Activated naive CD4-positive, alpha-beta T cell (primary cell): ENCODE data around the gene SCYL1.

Source experiments
- DNase-seq, 4 experiments: peaks; one replicate each; lab custom pipeline; 2025; lab: John Stamatoyannopoulos, UW

SCYL1 gene

GRCh38 chr11:65569164-65569972, 44.5 kb downstream of the SCYL1 start:
- peak in 2 of 4 experiments; percentile 69 to 77 for DNase-seq

- peak; percentile 97 to 99 (median 98) for DNase-seq
Observed at GRCh38 chr11:65569973-65570918, 45.4 kb downstream of the SCYL1 start, which contains the start of gene ZNRD2. ZNRD2 (plus strand) TSS chr11:65570477; CDS start chr11:65570492, 15 bp downstream.

GRCh38 chr11:65571420-65571819, 46.5 kb downstream of the SCYL1 start:
- DNase-seq = no peak

GRCh38 chr11:65571940-65572339, 47.1 kb downstream of the SCYL1 start:
- no peak for DNase-seq

GRCh38 chr11:65572356-65573051, 47.6 kb downstream of the SCYL1 start, which contains the start of gene FAM89B:
FAM89B (plus strand) TSS chr11:65572538; CDS start chr11:65572670, 132 bp downstream.
- peak; percentile 39 to 87 (median 69) for DNase-seq

GRCh38 chr11:65573391-65574079, 48.7 kb downstream of the SCYL1 start:
- DNase-seq = no peak

- peak; percentile 67 to 81 (median 72) for DNase-seq
Observed at GRCh38 chr11:65574109-65574810, 49.4 kb downstream of the SCYL1 start.

- DNase-seq = peak in 1 of 4 experiments; percentile 43
Observed at GRCh38 chr11:65574811-65575567, 50.1 kb downstream of the SCYL1 start.

GRCh38 chr11:65575568-65576231, 50.8 kb downstream of the SCYL1 start, which contains the start of gene EHBP1L1:
EHBP1L1 (plus strand) TSS chr11:65576053; CDS start chr11:65576303, 250 bp downstream.
- DNase-seq = peak in 2 of 4 experiments; percentile 63 to 77

GRCh38 chr11:65576232-65576866, 51.5 kb downstream of the SCYL1 start:
- no peak for DNase-seq

- no peak for DNase-seq
Observed at GRCh38 chr11:65576867-65577755, 52.2 kb downstream of the SCYL1 start.

- no peak for DNase-seq
Observed at GRCh38 chr11:65577756-65578109, 52.9 kb downstream of the SCYL1 start.

- no peak for DNase-seq
Observed at GRCh38 chr11:65578134-65578533, 53.3 kb downstream of the SCYL1 start.

GRCh38 chr11:65578667-65579066, 53.8 kb downstream of the SCYL1 start:
- no peak for DNase-seq

- no peak for DNase-seq
Observed at GRCh38 chr11:65579291-65579690, 54.4 kb downstream of the SCYL1 start.

- no peak for DNase-seq
Observed at GRCh38 chr11:65580031-65580692, 55.3 kb downstream of the SCYL1 start.

- no peak for DNase-seq
Observed at GRCh38 chr11:65580756-65581155, 55.9 kb downstream of the SCYL1 start.
